H1 (cell line): Measurements from ENCODE around the gene TMEM255B. TPM values are rescaled to one million over a fixed set of nuclear protein-coding genes. Genes with fewer than 3 reads are reported as not detected.

Source experiments
- CTCF ChIA-PET: fragments of 300-600 bp; sonication (Branson Sonifier 250); formaldehyde crosslinking; loops from one replicate; lab custom pipeline; 2021; ENCODE audit not compliant: partially characterized antibody; lab: Charles Lee
- POLR2A ChIA-PET: fragments of 300-600 bp; sonication (Branson Sonifier 250); formaldehyde crosslinking; loops from one replicate; lab custom pipeline; 2021; ENCODE audit warnings: inconsistent platforms; ENCODE audit not compliant: partially characterized antibody; lab: Charles Lee
- DNase-seq, 2 experiments: peaks; one replicate each; pipeline versions ENCODE4 v3.0.0 to v3.0.0-alpha.2; 2010 to 2022; ENCODE audit warnings: low spot score in 2 of 2, low read depth in 1 of 2, mixed read lengths in 1 of 2
- FAIRE-seq: peaks from 2 replicates; lab custom pipeline; 2011; peaks lifted over from hg19 to GRCh38; lab: Jason Lieb, UNC
- H2AFZ ChIP-seq: 2 replicates; pipeline ENCODE4 v1.8.1; 2012; ENCODE audit warnings: low read length, inconsistent platforms
- H2AK5ac ChIP-seq: 2 replicates; pipeline ENCODE4 v1.6.1; 2013; ENCODE audit warnings: low read depth, low read length
- H2BK120ac ChIP-seq: replicated peaks from 2 replicates; pipeline ENCODE3; 2013; ENCODE audit warnings: low read depth, low read length, inconsistent platforms
- H2BK12ac ChIP-seq: 2 replicates; pipeline ENCODE4 v1.6.1; 2013; ENCODE audit warnings: low read depth, low read length
- H2BK15ac ChIP-seq: 2 replicates; pipeline ENCODE4 v1.6.1; 2013; ENCODE audit warnings: low read length
- H2BK20ac ChIP-seq: 2 replicates; pipeline ENCODE4 v1.6.1; 2013; ENCODE audit warnings: low read length
- H2BK5ac ChIP-seq: 2 replicates; pipeline ENCODE4 v1.6.1; 2013; ENCODE audit warnings: low read depth, low read length
- H3K14ac ChIP-seq: 2 replicates; pipeline ENCODE4 v1.6.1; 2013; ENCODE audit warnings: inconsistent platforms; ENCODE audit not compliant: insufficient read length
- H3K18ac ChIP-seq: 2 replicates; pipeline ENCODE4 v1.6.1; 2013; ENCODE audit warnings: low read length; ENCODE audit errors: extremely low read depth
- H3K23ac ChIP-seq: 2 replicates; pipeline ENCODE4 v1.6.1; 2013; ENCODE audit warnings: inconsistent platforms; ENCODE audit not compliant: insufficient read length
- H3K23me2 ChIP-seq: 2 replicates; pipeline ENCODE4 v1.6.1; 2013; ENCODE audit warnings: low read depth, low read length
- H3K27ac ChIP-seq: 2 replicates; pipeline ENCODE4 v1.6.1; 2011; ENCODE audit warnings: low read depth, low read length, inconsistent platforms
- H3K27me3 ChIP-seq, 4 experiments: replicated peaks in 1 of 4; 1 replicate in 1 of 4; 2 replicates in 3 of 4; pipeline versions ENCODE4 v1.6.1 to v1.8.1; 2011 to 2013; ENCODE audit warnings: low read length in 3 of 4, mild to moderate bottlenecking in 3 of 4, inconsistent platforms in 2 of 4, mixed read lengths in 2 of 4, moderate library complexity in 1 of 4; ENCODE audit not compliant: control insufficient read depth in 3 of 4, insufficient read depth in 3 of 4; ENCODE audit errors: extremely low read depth in 1 of 4
- H3K36me3 ChIP-seq, 4 experiments: 2 replicates each; pipeline versions ENCODE4 v1.6.1 to v1.8.1; 2011 to 2013; ENCODE audit warnings: mild to moderate bottlenecking in 4 of 4, low read length in 3 of 4, moderate library complexity in 2 of 4, control low read depth in 1 of 4, inconsistent platforms in 1 of 4; ENCODE audit not compliant: insufficient read depth in 4 of 4, control insufficient read depth in 2 of 4
- H3K4ac ChIP-seq: replicated peaks from 2 replicates; pipeline ENCODE3; 2013; ENCODE audit warnings: low read length, low read depth, mixed read lengths, inconsistent platforms; ENCODE audit not compliant: insufficient read length
- H3K4me1 ChIP-seq, 4 experiments: replicated peaks in 1 of 4; 1 replicate in 1 of 4; 2 replicates in 3 of 4; pipeline versions ENCODE4 v1.6.1 to v1.8.1; 2011 to 2013; ENCODE audit warnings: low read length in 3 of 4, inconsistent platforms in 2 of 4, mixed read lengths in 1 of 4; ENCODE audit not compliant: insufficient read depth in 4 of 4, control insufficient read depth in 3 of 4
- H3K4me2 ChIP-seq, 2 experiments: 2 replicates each; pipeline versions ENCODE4 v1.6.1 to v1.8.1; 2011 to 2013; ENCODE audit warnings: low read depth in 2 of 2, low read length in 2 of 2, control low read depth in 1 of 2, inconsistent platforms in 1 of 2, mild to moderate bottlenecking in 1 of 2; ENCODE audit not compliant: insufficient read depth in 1 of 2
- H3K4me3 ChIP-seq, 4 experiments: fragments of 200-600, 300-600 bp in 1 of 4; sonication (generic), shearing (Covaris generic), sonication (Bioruptor Twin) in 1 of 4; 2 replicates each; pipeline versions ENCODE4 v1.5.1 to v1.8.1; 2011 to 2016; ENCODE audit warnings: low read length in 4 of 4, low read depth in 3 of 4, control low read depth in 2 of 4, inconsistent platforms in 2 of 4, mild to moderate bottlenecking in 2 of 4, mixed read lengths in 1 of 4, moderate library complexity in 1 of 4; ENCODE audit not compliant: insufficient read depth in 2 of 4; ENCODE audit errors: extremely low read depth in 1 of 4
- H3K56ac ChIP-seq: replicated peaks from 2 replicates; pipeline ENCODE3; 2013; ENCODE audit warnings: low read depth, mild to moderate bottlenecking, mixed read lengths, low read length, inconsistent platforms; ENCODE audit not compliant: insufficient read length
- H3K79me1 ChIP-seq: 2 replicates; pipeline ENCODE4 v1.6.1; 2013; ENCODE audit warnings: low read depth, low read length, control low read depth
- H3K79me2 ChIP-seq, 2 experiments: 2 replicates each; pipeline versions ENCODE4 v1.6.1 to v1.8.1; 2012 to 2013; ENCODE audit warnings: low read length in 2 of 2, mild to moderate bottlenecking in 2 of 2, inconsistent platforms in 1 of 2; ENCODE audit not compliant: insufficient read depth in 2 of 2, control insufficient read depth in 1 of 2
- H3K9ac ChIP-seq, 4 experiments: replicated peaks in 1 of 4; 1 replicate in 1 of 4; 2 replicates in 3 of 4; pipeline versions ENCODE4 v1.6.1 to v1.8.1; 2011 to 2013; ENCODE audit warnings: low read depth in 3 of 4, low read length in 3 of 4, control low read depth in 2 of 4, mild to moderate bottlenecking in 2 of 4, moderate library complexity in 2 of 4, inconsistent platforms in 1 of 4; ENCODE audit errors: extremely low read depth in 1 of 4
- H3K9me3 ChIP-seq, 2 experiments: 2 replicates each; pipeline versions ENCODE4 v1.6.1 to v1.8.1; 2012 to 2013; ENCODE audit warnings: mild to moderate bottlenecking in 2 of 2, moderate library complexity in 2 of 2, control low read depth in 1 of 2, inconsistent platforms in 1 of 2, low read depth in 1 of 2, low read length in 1 of 2, mixed read lengths in 1 of 2; ENCODE audit not compliant: insufficient read depth in 2 of 2
- H4K20me1 ChIP-seq, 2 experiments: replicated peaks in 1 of 2; 2 replicates each; pipeline versions ENCODE3 to v1.8.1; 2011 to 2013; ENCODE audit warnings: inconsistent platforms in 2 of 2, low read length in 2 of 2, mild to moderate bottlenecking in 1 of 2; ENCODE audit not compliant: insufficient read depth in 2 of 2, control insufficient read depth in 1 of 2
- H4K5ac ChIP-seq: 2 replicates; pipeline ENCODE4 v1.6.1; 2013; ENCODE audit warnings: low read length, low read depth, mixed read lengths, inconsistent platforms; ENCODE audit not compliant: insufficient read length
- H4K8ac ChIP-seq: 2 replicates; pipeline ENCODE4 v1.8.0; 2013; ENCODE audit warnings: mild to moderate bottlenecking, moderate library complexity, low read length, inconsistent platforms; ENCODE audit not compliant: insufficient read depth; ENCODE audit errors: extremely low read depth
- H4K91ac ChIP-seq: replicated peaks from 2 replicates; pipeline ENCODE3; 2013; ENCODE audit warnings: low read length, mixed read lengths, inconsistent platforms; ENCODE audit not compliant: insufficient read length
- EP300 ChIP-seq, 2 experiments: IDR thresholded peaks; 1 replicate in 1 of 2; 2 replicates in 1 of 2; pipeline ENCODE4 v1.6.1; 2011 to 2012; ENCODE audit warnings: low read depth in 2 of 2, low read length in 2 of 2, mild to moderate bottlenecking in 2 of 2, borderline replicate concordance in 1 of 2, inconsistent platforms in 1 of 2, moderate library complexity in 1 of 2
- WGBS, 2 experiments: shearing (Covaris generic) in 1 of 2; methylation state at CpG; one replicate each; pipeline versions ENCODE4 v1.1.6 to v1.1.7; 2013 to 2015; ENCODE audit warnings: low lambda C conversion rate in 2 of 2, mixed read lengths in 2 of 2, inconsistent platforms in 1 of 2, low coverage in 1 of 2, missing lambda C conversion rate in 1 of 2; ENCODE audit not compliant: insufficient replicate concordance in 2 of 2, insufficient coverage in 1 of 2, insufficient read length in 1 of 2; ENCODE audit errors: extremely low coverage in 1 of 2, missing lambda C conversion rate in 1 of 2; 5-methylcytosine and 5-hydroxymethylcytosine counted together
- polyA plus RNA-seq, 7 experiments: library from polyadenylated mRNA; depleted of rRNA in 3 of 7; stranded (reverse) in 5 of 7; unstranded in 2 of 7; fragments of >200 nt in 5 of 7; fragments of 200-250 nt in 2 of 7; gene quantifications; 1 replicate in 5 of 7; 2 replicates in 1 of 7; 4 replicates in 1 of 7; pipeline versions ENCODE4 v1.2.1 to v1.2.3, GENCODE V29; 2011 to 2013; ENCODE audit warnings: missing spikeins in 2 of 7, mixed read lengths in 2 of 7
- total RNA-seq: library from RNA; stranded (reverse); fragmentation: NEBNext Ultra II Directional; extraction: Animal tissue kit (Norgen Biotek cat#: 25700); gene quantifications from 2 replicates; pipeline ENCODE4 v1.2.1, GENCODE V29; 2021

TMEM255B gene
- total and polyA plus RNA-seq, 2 of the 8 experiments (the other 6 are each of a cell fraction or from before 2014, with no cell fraction given), result 3.4 to 4.4 TPM

GRCh38 chr13:113785051-113786010, 26.3 kb downstream of the TMEM255B start:
- H2BK15ac ChIP-seq, result no peak overlapping the region
- no peak overlapping the region for H2AFZ ChIP-seq
- H3K4ac ChIP-seq, result no peak overlapping the region
- DNase-seq (no peak), FAIRE-seq (no peak)
- H3K4me2 ChIP-seq, result no peak overlapping the region
- peaks cover 0 to 3% of the 10 kb centered on the region in 2 experiments for H4K20me1 ChIP-seq
- no peaks in the 10 kb centered on the region for H3K27me3 ChIP-seq
- no peak overlapping the region for H2BK20ac ChIP-seq
- H4K5ac ChIP-seq, result no peak overlapping the region
- TF ChIP-seq EP300 (IDR thresholded peaks at IDR 0.05; ENCODE audit: borderline replicate concordance in 1 of 2, low read depth in 2 of 2, low read length in 2 of 2), result no peak
- peaks cover 0 to 3% of the 10 kb centered on the region in 2 experiments; a peak in 1 of 4 replicates for H3K79me2 ChIP-seq
- no peak overlapping the region for H2BK120ac ChIP-seq
- H3K36me3 ChIP-seq, result peaks cover 0 to 5% (median 0%) of the 10 kb centered on the region in 4 experiments; a peak in 1 of 8 replicates
- peaks cover 6% of the 10 kb centered on the region; the same call in 1 of the 2 replicates for H3K23me2 ChIP-seq
- no peak overlapping the region for H3K14ac ChIP-seq
- WGBS, 2 experiments, result 87% methylated on average over 19 of the region's 19 CpGs; no CpG with 5 or more reads in 1 of the 2 experiments
- peaks cover 3 to 7% of the 10 kb centered on the region in 2 experiments; a peak in 3 of 4 replicates for H3K9me3 ChIP-seq
- H3K27ac ChIP-seq, result no peak overlapping the region
- H2BK12ac ChIP-seq, result no peak overlapping the region
- ChIA-PET POLR2A (interaction anchor here (1.2 kb wide), 1 partner anchor 10 kb away, joined by 3 read pairs; no protein-coding TSS in a partner anchor), CTCF (no interaction called here)
- no peak overlapping the region for H3K4me3 ChIP-seq
- no peak overlapping the region for H2AK5ac ChIP-seq
- H3K18ac ChIP-seq, result no peak overlapping the region
- H3K79me1 ChIP-seq, result no peaks in the 10 kb centered on the region
- H3K9ac ChIP-seq, result no peak overlapping the region
- H3K4me1 ChIP-seq, result peaks cover 0 to 6% (median 1%) of the 10 kb centered on the region in 4 experiments; a peak in 2 of 7 replicates
- no peak overlapping the region for H2BK5ac ChIP-seq
- no peak overlapping the region for H4K8ac ChIP-seq
- H4K91ac ChIP-seq, result no peak overlapping the region
- H3K56ac ChIP-seq, result no peak overlapping the region
- H3K23ac ChIP-seq, result no peak overlapping the region
